IPS-18c (cell line): Measurements from ENCODE around the gene GRHL1.
"Not testable (repeated sequence)": the region's sequence is repeated elsewhere in the genome, so short reads cannot be mapped to it uniquely, and the experiment has no call there.

Experiments
- H3K4me3 ChIP-seq: 2 replicates; pipeline ENCODE4 v1.7.0; 2013; ENCODE audit warnings: low read depth, mild to moderate bottlenecking, low read length, moderate library complexity; ENCODE audit not compliant: insufficient read depth
- H3K9me3 ChIP-seq: one replicate; pipeline ENCODE4 v1.6.1; 2013; ENCODE audit warnings: mild to moderate bottlenecking, low read length, moderate library complexity; ENCODE audit not compliant: control insufficient read depth, insufficient read depth

Gene GRHL1

GRCh38 chr2:10022966-10023662, 71.6 kb downstream of the GRHL1 start:
- Histone ChIP-seq H3K9me3 (no peaks in the 10 kb centered on the region), H3K4me3 (no peak overlapping the region)

GRCh38 chr2:10026940-10027569, 75.6 kb downstream of the GRHL1 start:
- H3K4me3 ChIP-seq = no peak overlapping the region
- H3K9me3 ChIP-seq = no peaks in the 10 kb centered on the region

- Histone ChIP-seq H3K9me3 (no peaks in the 10 kb centered on the region), H3K4me3 (no peak overlapping the region)
Measured at GRCh38 chr2:10027660-10028330, 76.3 kb downstream of the GRHL1 start.

GRCh38 chr2:10028407-10028987, 77.0 kb downstream of the GRHL1 start:
- Histone ChIP-seq H3K9me3 (no peaks in the 10 kb centered on the region), H3K4me3 (no peak overlapping the region)

GRCh38 chr2:10028988-10029874, 77.7 kb downstream of the GRHL1 start:
- peak overlapping the region; percentile 20; the same call in 1 of the 2 replicates for H3K4me3 ChIP-seq

GRCh38 chr2:10029875-10030223, 78.4 kb downstream of the GRHL1 start:
- Histone ChIP-seq H3K4me3 (no peak overlapping the region), H3K9me3 (no peaks in the 10 kb centered on the region)

More at GRCh38 chr2:10028988-10029874, 77.7 kb downstream of the GRHL1 start:
- H3K9me3 ChIP-seq = no peaks in the 10 kb centered on the region

- H3K9me3 ChIP-seq = no peaks in the 10 kb centered on the region
- no peak overlapping the region for H3K4me3 ChIP-seq
Measured at GRCh38 chr2:10030311-10030736, 78.8 kb downstream of the GRHL1 start.

GRCh38 chr2:10030798-10031197, 79.3 kb downstream of the GRHL1 start:
- H3K4me3 ChIP-seq, H3K9me3 ChIP-seq: not testable (repeated sequence)

- H3K9me3 ChIP-seq = no peaks in the 10 kb centered on the region
- no peak overlapping the region for H3K4me3 ChIP-seq
Measured at GRCh38 chr2:10031886-10032745, 80.6 kb downstream of the GRHL1 start.

GRCh38 chr2:10032746-10033105, 81.2 kb downstream of the GRHL1 start:
- Histone ChIP-seq H3K9me3 (no peaks in the 10 kb centered on the region), H3K4me3 (no peak overlapping the region)

GRCh38 chr2:10033251-10034006, 81.9 kb downstream of the GRHL1 start:
- Histone ChIP-seq H3K4me3 (no peak overlapping the region), H3K9me3 (no peaks in the 10 kb centered on the region)

- Histone ChIP-seq H3K4me3 (no peak overlapping the region), H3K9me3 (no peaks in the 10 kb centered on the region)
Measured at GRCh38 chr2:10034333-10035052, 83.0 kb downstream of the GRHL1 start.

GRCh38 chr2:10035053-10035422, 83.5 kb downstream of the GRHL1 start:
- H3K9me3 ChIP-seq = no peaks in the 10 kb centered on the region
- no peak overlapping the region for H3K4me3 ChIP-seq

- Histone ChIP-seq H3K4me3 (no peak overlapping the region), H3K9me3 (no peaks in the 10 kb centered on the region)
Measured at GRCh38 chr2:10035633-10036032, 84.1 kb downstream of the GRHL1 start.
